PFSK-1 (cell line): ENCODE data around the gene MYCN.

Experiments used
- FOXP2 ChIP-seq: optimal IDR thresholded peaks from 2 replicates; pipeline ENCODE3; 2011; ENCODE audit warnings: borderline replicate concordance, control low read depth, inconsistent platforms; ENCODE audit not compliant: insufficient read depth; ENCODE audit errors: extremely low read length, extremely low read depth
- POLR2AphosphoS5 ChIP-seq: IDR thresholded peaks from 2 replicates; pipeline ENCODE4 v1.6.1; 2012; ENCODE audit warnings: low read depth, mild to moderate bottlenecking, control low read depth, low read length, moderate library complexity
- REST ChIP-seq, 2 experiments: IDR thresholded peaks; 2 replicates each; pipeline versions ENCODE4 v1.6.1 to v1.8.0; 2011 to 2012; ENCODE audit warnings: low read depth in 2 of 2, low read length in 2 of 2, control low read depth in 1 of 2, inconsistent platforms in 1 of 2, mild to moderate bottlenecking in 1 of 2, moderate library complexity in 1 of 2; ENCODE audit not compliant: insufficient read depth in 1 of 2
- SIN3A ChIP-seq: IDR thresholded peaks from 2 replicates; pipeline ENCODE4 v1.6.1; 2012; ENCODE audit warnings: mild to moderate bottlenecking, low read length, moderate library complexity, borderline replicate concordance; ENCODE audit not compliant: insufficient read depth
- TAF1 ChIP-seq: IDR thresholded peaks from 2 replicates; pipeline ENCODE4 v1.6.1; 2012; ENCODE audit warnings: low read length, control low read depth, borderline replicate concordance; ENCODE audit not compliant: insufficient read depth

Gene MYCN

GRCh38 chr2:15894481-15895144 is 45.7 kb upstream of the MYCN start:
- TF ChIP-seq TAF1 (no peak), FOXP2 (no peak), POLR2AphosphoS5 (no peak), SIN3A (no peak), REST (IDR thresholded peaks at IDR 0.05; ENCODE audit: insufficient read depth in 1 of 2, low read depth in 2 of 2, low read length in 2 of 2) (no peak)

GRCh38 chr2:15895615-15896469 is 44.5 kb upstream of the MYCN start:
- TF ChIP-seq REST (IDR thresholded peaks at IDR 0.05; ENCODE audit: insufficient read depth in 1 of 2, low read depth in 2 of 2, low read length in 2 of 2) (no peak), SIN3A (no peak), TAF1 (no peak), POLR2AphosphoS5 (no peak)

GRCh38 chr2:15896859-15897258 is 43.5 kb upstream of the MYCN start:
- TF ChIP-seq REST (IDR thresholded peaks at IDR 0.05; ENCODE audit: insufficient read depth in 1 of 2, low read depth in 2 of 2, low read length in 2 of 2) (no peak), FOXP2 (no peak), TAF1 (no peak), POLR2AphosphoS5 (no peak), SIN3A (no peak)

GRCh38 chr2:15897431-15898098 is 42.8 kb upstream of the MYCN start:
- TF ChIP-seq SIN3A (no peak), REST (IDR thresholded peaks at IDR 0.05; ENCODE audit: insufficient read depth in 1 of 2, low read depth in 2 of 2, low read length in 2 of 2) (no peak), TAF1 (no peak), FOXP2 (no peak), POLR2AphosphoS5 (no peak)
